Activated CD4-positive, CD25-positive, alpha-beta regulatory T cell treated with anti-CD3 and anti-CD28 coated beads, Interleukin-2, amount 50 U/mL, for 24 hours (primary cell): ENCODE results near the gene IZUMO2.
"Not testable (repeated sequence)": the region's sequence is repeated elsewhere in the genome, so short reads cannot be mapped to it uniquely, and the experiment has no call there.

ENCODE experiments used
- ATAC-seq, 2 donors: fragments of 150-1000 bp; cut with Tn5 transposase; one replicate each; pipeline ENCODE4 v1.10.0; 2021; ENCODE audit warnings: mild to moderate bottlenecking in 1 of 2, moderate library complexity in 1 of 2

The IZUMO2 gene

GRCh38 chr19:50134777-50135719, 28.0 kb downstream of the IZUMO2 start:
- not testable (repeated sequence) for ATAC-seq

DNA sequence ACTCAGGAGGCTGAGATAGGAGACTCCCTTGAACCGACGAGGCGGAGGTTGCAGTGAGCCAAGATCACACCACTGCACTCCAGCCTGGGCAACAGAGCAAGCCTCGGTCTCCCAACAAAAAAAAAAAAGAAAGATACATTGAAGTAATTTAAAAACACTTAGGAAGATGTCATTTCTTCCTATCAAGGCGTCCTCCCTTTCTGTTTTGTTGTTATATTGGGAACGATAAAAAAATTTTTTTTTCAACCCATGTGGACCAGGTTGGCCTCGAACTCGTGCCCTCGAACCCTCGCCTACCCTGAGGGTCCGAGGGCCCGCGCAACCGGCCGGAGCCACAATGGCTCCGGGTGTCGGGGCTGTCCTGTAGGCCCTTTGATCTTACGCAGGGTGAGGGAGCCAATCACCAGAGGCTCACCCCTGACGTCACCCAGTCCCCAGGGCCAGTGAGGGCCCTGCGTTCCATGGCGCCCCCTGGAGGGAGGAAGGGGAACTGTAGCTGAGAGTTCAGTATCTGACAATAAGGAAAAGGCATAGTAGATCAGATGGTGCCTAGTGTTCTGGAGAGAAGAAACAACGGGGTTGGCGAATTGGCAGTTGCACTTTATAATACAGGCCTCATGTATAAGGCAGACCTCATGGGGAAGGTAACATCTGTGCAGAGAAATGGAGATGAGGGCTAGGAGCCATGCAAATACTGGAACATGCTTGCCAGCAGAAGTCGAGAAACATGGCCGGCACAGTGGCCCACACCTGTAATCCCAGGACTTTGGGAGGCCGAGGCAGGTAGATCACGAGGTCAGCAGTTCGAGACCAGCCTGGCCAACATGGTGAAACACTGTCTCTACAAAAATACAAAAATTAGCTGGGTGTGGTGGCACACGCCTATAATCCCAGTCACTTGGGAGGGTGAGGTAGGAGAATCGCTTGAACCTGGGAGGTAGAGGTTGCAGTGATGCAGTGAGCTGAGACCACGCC, 29.3 kb downstream of the IZUMO2 start:
- not testable (repeated sequence) for ATAC-seq

DNA sequence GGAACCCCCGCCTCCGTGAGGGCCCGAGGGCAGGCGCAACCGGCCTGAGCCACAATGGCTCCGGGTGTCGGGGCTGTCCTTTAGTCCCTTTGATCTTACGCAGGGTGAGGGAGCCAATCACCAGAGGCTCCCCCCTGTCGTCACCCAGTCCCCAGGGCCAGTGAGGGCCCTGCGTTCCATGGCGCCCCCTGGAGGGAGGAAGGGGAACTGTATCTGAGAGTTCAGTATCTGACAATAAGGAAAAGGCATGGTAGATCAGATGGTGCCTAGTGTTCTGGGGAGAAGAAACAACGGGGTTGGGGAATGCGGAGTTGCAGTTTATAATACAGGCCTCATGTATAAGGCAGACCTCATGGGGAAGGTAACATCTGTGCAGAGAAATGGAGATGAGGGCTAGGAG, 59.1 kb downstream of the IZUMO2 start:
- ATAC-seq, result not testable (repeated sequence)

GRCh38 chr19:50103405-50103804, 59.7 kb downstream of the IZUMO2 start:
- ATAC-seq, result not testable (repeated sequence)
